ENCODE data around the gene ACTR2. TPM values are rescaled to one million over a fixed set of nuclear protein-coding genes. Genes with fewer than 3 reads are reported as not detected.
A peak's percentile ranks its signal among the peaks of the same experiment; 100 is the strongest.
"Not testable (repeated sequence)": the region's sequence is repeated elsewhere in the genome, so short reads cannot be mapped to it uniquely, and the experiment has no call there.

Gene ACTR2
- total RNA-seq, 4 donors from 2014 or later = 58.6 to 86.1 (median 80.0) TPM

DNA sequence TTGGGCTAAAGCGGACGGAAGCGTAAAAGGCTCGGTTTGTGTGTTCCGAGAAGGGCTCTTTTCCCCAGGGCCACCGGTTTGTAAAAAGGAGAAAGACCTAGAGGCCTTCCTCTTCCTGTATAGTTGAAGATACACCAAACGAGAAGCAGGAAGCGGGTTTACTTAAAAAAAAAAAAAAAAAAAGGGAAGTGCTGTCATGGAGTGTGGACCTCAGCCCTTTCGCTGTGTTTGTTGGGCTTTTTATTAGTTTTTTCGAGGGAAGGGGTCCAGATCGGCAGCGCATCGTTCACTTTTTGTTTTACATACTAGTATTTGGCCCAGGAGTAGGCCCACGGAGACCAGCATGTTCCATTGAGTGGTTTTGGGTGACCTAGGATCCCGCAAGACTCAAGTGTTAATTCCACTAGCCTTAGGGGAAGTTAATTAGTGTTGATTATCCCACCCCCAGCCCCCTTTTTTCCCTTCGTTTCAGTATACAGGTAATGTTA, 676 bp downstream of the ACTR2 start:
- H3K4me3 ChIP-seq = peak overlapping the region; percentile 76 to 98 (median 92)
- no peak for TF ChIP-seq EP300 (IDR thresholded peaks at IDR 0.05)
- TF ChIP-seq, protein P1, sequence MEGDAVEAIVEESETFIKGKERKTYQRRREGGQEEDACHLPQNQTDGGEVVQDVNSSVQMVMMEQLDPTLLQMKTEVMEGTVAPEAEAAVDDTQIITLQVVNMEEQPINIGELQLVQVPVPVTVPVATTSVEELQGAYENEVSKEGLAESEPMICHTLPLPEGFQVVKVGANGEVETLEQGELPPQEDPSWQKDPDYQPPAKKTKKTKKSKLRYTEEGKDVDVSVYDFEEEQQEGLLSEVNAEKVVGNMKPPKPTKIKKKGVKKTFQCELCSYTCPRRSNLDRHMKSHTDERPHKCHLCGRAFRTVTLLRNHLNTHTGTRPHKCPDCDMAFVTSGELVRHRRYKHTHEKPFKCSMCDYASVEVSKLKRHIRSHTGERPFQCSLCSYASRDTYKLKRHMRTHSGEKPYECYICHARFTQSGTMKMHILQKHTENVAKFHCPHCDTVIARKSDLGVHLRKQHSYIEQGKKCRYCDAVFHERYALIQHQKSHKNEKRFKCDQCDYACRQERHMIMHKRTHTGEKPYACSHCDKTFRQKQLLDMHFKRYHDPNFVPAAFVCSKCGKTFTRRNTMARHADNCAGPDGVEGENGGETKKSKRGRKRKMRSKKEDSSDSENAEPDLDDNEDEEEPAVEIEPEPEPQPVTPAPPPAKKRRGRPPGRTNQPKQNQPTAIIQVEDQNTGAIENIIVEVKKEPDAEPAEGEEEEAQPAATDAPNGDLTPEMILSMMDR (IDR thresholded peaks at IDR 0.05) = no peak
- TF ChIP-seq POLR2A (IDR thresholded peaks at IDR 0.05) = no peak

DNA sequence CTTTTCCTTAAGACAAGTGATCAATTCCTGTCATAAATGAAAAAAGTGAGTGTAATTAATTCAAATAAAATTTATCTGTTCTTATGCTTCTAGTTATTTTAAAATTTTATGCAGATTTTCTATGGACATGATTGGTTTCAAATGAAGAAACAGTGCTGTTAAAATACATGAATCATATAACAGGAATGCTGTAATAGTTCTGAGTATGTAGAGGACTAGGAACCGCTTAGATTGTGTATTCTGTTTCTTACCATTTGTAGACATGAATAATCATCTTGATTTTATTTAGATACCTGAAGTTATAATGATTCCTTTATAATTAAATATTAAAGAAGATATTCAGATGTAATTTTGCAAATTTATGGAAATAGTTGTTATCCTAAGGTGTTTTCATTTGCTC, 3.5 kb downstream of the ACTR2 start:
- Histone ChIP-seq H3K36me3 (no peaks in the 10 kb centered on the region), H3K27ac (peak overlapping the region in 1 of 4 donors; percentile 40), H3K4me1 (peaks cover 0 to 55% (median 21%) of the 10 kb centered on the region in 4 donors), H3K4me3 (no peak overlapping the region), H3K27me3 (no peaks in the 10 kb centered on the region), H3K9me3 (no peaks in the 10 kb centered on the region)
- 77 to 82% methylated on average over 1 of the region's 1 CpG for WGBS, 2 donors
- TF ChIP-seq POLR2A (IDR thresholded peaks at IDR 0.05) (no peak), EP300 (IDR thresholded peaks at IDR 0.05) (no peak)
- TF ChIP-seq, protein P1 (IDR thresholded peaks at IDR 0.05) = no peak
- DNase-seq (ENCODE audit: low spot score in 2 of 2) = no peak

More for the DNA sequence above, 676 bp downstream of the ACTR2 start:
- DNase-seq (ENCODE audit: low spot score in 2 of 2) = peak in 1 of 2 donors; percentile 25
- peak overlapping the region; percentile 68 to 98 (median 95) for H3K27ac ChIP-seq
- H3K4me1 ChIP-seq = peaks cover 0 to 52% (median 22%) of the 10 kb centered on the region in 4 donors
- no peaks in the 10 kb centered on the region for H3K27me3 ChIP-seq
- H3K36me3 ChIP-seq = no peaks in the 10 kb centered on the region
- 0 to 1% methylated on average over 16 of the region's 16 CpGs for WGBS, 2 donors
- H3K9me3 ChIP-seq = no peaks in the 10 kb centered on the region

DNA sequence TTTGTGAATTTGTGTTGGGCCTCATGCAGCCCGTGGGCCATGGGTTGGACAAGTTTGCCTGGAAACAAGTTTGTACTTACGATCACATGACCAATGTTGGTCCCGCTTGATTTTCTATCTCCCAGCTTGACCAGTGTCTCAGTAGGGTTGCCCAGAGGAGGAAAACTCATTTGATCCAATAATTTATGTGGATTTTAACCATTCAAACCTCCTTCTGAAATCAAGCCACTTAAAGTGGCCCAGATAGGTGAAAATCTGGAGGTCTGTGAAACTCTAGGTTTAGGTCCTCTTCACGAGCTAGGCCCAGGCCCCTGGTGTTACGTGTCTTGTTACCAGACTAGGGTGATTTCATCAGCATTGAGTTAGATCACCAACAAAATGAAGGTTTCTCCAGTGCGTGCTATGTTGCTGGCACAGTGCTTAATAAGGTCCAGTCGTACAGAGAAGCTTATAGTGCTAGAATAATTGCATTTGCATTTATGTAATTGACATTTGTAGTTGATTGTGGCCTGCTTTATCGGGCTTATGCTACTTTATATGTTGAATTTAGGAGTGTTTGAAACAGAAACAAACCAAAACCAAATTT, 4.4 kb downstream of the ACTR2 start:
- Histone ChIP-seq H3K27ac (peak overlapping the region in 1 of 4 donors; percentile 40), H3K4me3 (no peak overlapping the region)
- 75 to 77% methylated on average over 8 of the region's 8 CpGs for WGBS, 2 donors

DNA sequence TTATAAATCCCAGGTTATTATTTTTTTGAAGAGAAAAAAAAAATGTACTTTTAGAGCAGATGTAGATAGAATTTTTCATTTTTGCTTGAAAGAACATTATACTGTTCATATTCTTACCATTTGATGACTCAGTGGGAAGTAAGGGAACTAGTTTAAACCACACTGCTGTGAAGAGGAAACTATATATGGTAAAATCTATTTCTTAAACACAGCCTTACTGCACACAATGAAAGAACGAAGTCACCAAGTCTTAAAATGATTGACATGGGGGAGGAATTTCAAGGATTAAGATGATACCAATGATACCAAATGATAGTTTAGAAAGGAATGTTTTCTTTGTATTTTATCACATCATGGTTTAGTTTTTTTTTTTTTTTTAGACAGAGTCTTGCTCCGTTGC, 5.0 kb downstream of the ACTR2 start:
- H3K4me3 ChIP-seq = no peak overlapping the region
- WGBS, 2 donors = 77 to 80% methylated on average over 2 of the region's 2 CpGs
- H3K36me3 ChIP-seq = no peaks in the 10 kb centered on the region
- H3K27me3 ChIP-seq = no peaks in the 10 kb centered on the region
- TF ChIP-seq POLR2A (IDR thresholded peaks at IDR 0.05) (no peak), EP300 (IDR thresholded peaks at IDR 0.05) (no peak)
- TF ChIP-seq, protein P1 (IDR thresholded peaks at IDR 0.05) = no peak
- H3K9me3 ChIP-seq = no peaks in the 10 kb centered on the region
- H3K4me1 ChIP-seq = peaks cover 0 to 54% (median 18%) of the 10 kb centered on the region in 4 donors
- DNase-seq (ENCODE audit: low spot score in 2 of 2) = no peak
- H3K27ac ChIP-seq = no peak overlapping the region

More for the DNA sequence above, 4.4 kb downstream of the ACTR2 start:
- H3K27me3 ChIP-seq = no peaks in the 10 kb centered on the region
- H3K4me1 ChIP-seq = peaks cover 0 to 49% (median 18%) of the 10 kb centered on the region in 4 donors
- H3K9me3 ChIP-seq = no peaks in the 10 kb centered on the region
- DNase-seq (ENCODE audit: low spot score in 2 of 2) = no peak
- H3K36me3 ChIP-seq = no peaks in the 10 kb centered on the region
- TF ChIP-seq EP300 (IDR thresholded peaks at IDR 0.05) = no peak
- TF ChIP-seq POLR2A (IDR thresholded peaks at IDR 0.05) = no peak
- TF ChIP-seq, protein P1 (IDR thresholded peaks at IDR 0.05) = no peak

DNA sequence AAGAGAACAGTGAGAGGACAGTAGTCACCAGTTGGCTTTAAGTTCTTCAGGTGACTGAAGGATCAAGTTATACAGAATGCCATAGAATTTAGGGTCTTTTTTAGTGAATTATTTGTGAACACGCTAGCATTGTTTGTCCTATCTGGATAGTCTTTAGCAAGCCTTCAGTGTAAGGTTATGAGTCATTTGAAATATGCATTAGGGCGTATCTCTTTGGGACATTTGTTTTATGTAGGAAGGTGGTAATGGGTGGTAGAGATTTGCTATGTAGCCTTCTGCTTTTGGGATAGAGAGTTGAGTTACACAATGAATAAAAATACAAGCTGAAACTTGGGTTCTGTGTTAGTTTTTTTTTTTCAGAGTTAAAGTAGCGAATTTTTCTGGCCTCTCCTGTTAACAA, 13.0 kb downstream of the ACTR2 start:
- TF ChIP-seq, protein P1 (IDR thresholded peaks at IDR 0.05) = no peak
- TF ChIP-seq EP300 (IDR thresholded peaks at IDR 0.05) (no peak), POLR2A (IDR thresholded peaks at IDR 0.05) (no peak)
- no peak overlapping the region for H3K4me3 ChIP-seq
- no peak for DNase-seq (ENCODE audit: low spot score in 2 of 2)
- H3K36me3 ChIP-seq = peaks cover 0 to 25% (median 0%) of the 10 kb centered on the region in 3 donors
- peaks cover 0 to 11% (median 0%) of the 10 kb centered on the region in 4 donors for H3K4me1 ChIP-seq
- WGBS, 2 donors = 81 to 90% methylated on average over 3 of the region's 3 CpGs
- no peaks in the 10 kb centered on the region for H3K9me3 ChIP-seq
- no peak overlapping the region for H3K27ac ChIP-seq
- no peaks in the 10 kb centered on the region for H3K27me3 ChIP-seq

DNA sequence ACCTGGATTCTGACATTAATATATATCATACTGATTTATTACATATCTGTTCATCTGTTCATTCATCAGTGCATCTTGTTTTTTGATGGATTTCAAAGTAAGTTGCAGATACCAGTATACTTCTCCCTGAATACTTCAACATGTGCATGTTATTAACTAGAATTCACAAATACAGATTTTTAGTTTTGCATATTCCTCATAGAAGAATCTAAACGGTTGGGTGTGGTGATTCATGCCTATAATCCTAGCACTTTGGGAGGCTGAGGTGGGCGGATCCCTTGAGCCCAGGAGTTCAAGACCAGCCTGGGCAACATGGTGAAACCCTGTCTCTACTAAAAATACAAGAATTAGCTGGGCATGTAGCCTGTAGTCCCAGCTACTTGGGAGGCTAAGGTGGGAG, 16.8 kb downstream of the ACTR2 start:
- H3K4me3 ChIP-seq; H3K27ac ChIP-seq; H3K27me3 ChIP-seq; H3K4me1 ChIP-seq; DNase-seq (ENCODE audit: low spot score in 2 of 2); H3K9me3 ChIP-seq: not testable (repeated sequence)
- WGBS, 2 donors = 67 to 80% methylated on average over 2 of the region's 2 CpGs
- H3K36me3 ChIP-seq = peaks cover 0 to 34% (median 0%) of the 10 kb centered on the region in 3 donors

Measured in tibial nerve (tissue), 4 donors.